OCI-LY7 (cell line): ENCODE results near the gene MTAP.

Experiments used
- CTCF ChIP-seq: fragments of 200-600 bp; sonication (generic); conservative IDR thresholded peaks from 2 replicates; pipeline ENCODE4 v1.5.1; 2014; ENCODE audit warnings: mild to moderate bottlenecking, antibody characterized with exemption, low read length, moderate library complexity, mixed read lengths
- EZH2phosphoT487 ChIP-seq: fragments of 200-600 bp; sonication (generic); IDR thresholded peaks from 2 replicates; pipeline ENCODE4 v1.6.1; 2018; ENCODE audit warnings: low read depth, borderline replicate concordance, mild to moderate bottlenecking, mixed run types, antibody characterized with exemption, low read length, moderate library complexity, mixed read lengths

- TF ChIP-seq CTCF: no peak
- no peak for TF ChIP-seq EZH2phosphoT487
Measured at GRCh38 chr9:21825637-21826036, 23.2 kb downstream of the MTAP start.
